HG03521 (cell line): ENCODE data around the gene PLPP2.
"Not testable (repeated sequence)": the region's sequence is repeated elsewhere in the genome, so short reads cannot be mapped to it uniquely, and the experiment has no call there.

Experiments
- ATAC-seq: cut with Tn5 transposase; IDR thresholded peaks from one replicate; pipeline ENCODE4 v1.9.1; 2021; ENCODE audit warnings: mild to moderate bottlenecking, moderate library complexity; ENCODE audit not compliant: unreplicated experiment

PLPP2 gene

GRCh38 chr19:275958-276646, 15.1 kb downstream of the PLPP2 start:
- no peak for ATAC-seq

GRCh38 chr19:275000-275399, 16.2 kb downstream of the PLPP2 start:
- no peak for ATAC-seq

GRCh38 chr19:273393-273792, 17.8 kb downstream of the PLPP2 start:
- ATAC-seq: no peak

- ATAC-seq: no peak
These were observed 19.3 kb downstream of the PLPP2 start for GRCh38 chr19:271856-272255.

GRCh38 chr19:270766-271318, 20.4 kb downstream of the PLPP2 start:
- ATAC-seq: not testable (repeated sequence)

GRCh38 chr19:269241-269640, 22.0 kb downstream of the PLPP2 start:
- no peak for ATAC-seq

GRCh38 chr19:262125-262524, 29.1 kb downstream of the PLPP2 start:
- no peak for ATAC-seq

- not testable (repeated sequence) for ATAC-seq
These were observed 34.4 kb downstream of the PLPP2 start for GRCh38 chr19:256804-257203.

GRCh38 chr19:252421-253186, 38.6 kb downstream of the PLPP2 start:
- ATAC-seq: not testable (repeated sequence)

GRCh38 chr19:246551-246950, 44.7 kb downstream of the PLPP2 start:
- ATAC-seq: no peak

GRCh38 chr19:245900-246299, 45.3 kb downstream of the PLPP2 start:
- ATAC-seq: not testable (repeated sequence)

GRCh38 chr19:245457-245856, 45.7 kb downstream of the PLPP2 start:
- ATAC-seq: no peak
